ENCODE results near the gene GPR12. TPM values are rescaled to one million over a fixed set of nuclear protein-coding genes. Genes with fewer than 3 reads are reported as not detected.

Gene GPR12
- polyA plus RNA-seq, 4 donors, result 0.06 TPM; not detected in 3

- no peak for DNase-seq (ENCODE audit: low read depth in 4 of 4, low spot score in 2 of 4)
These were observed 54.2 kb downstream of the GPR12 start for GRCh38 chr13:26706381-26706780.

DNA sequence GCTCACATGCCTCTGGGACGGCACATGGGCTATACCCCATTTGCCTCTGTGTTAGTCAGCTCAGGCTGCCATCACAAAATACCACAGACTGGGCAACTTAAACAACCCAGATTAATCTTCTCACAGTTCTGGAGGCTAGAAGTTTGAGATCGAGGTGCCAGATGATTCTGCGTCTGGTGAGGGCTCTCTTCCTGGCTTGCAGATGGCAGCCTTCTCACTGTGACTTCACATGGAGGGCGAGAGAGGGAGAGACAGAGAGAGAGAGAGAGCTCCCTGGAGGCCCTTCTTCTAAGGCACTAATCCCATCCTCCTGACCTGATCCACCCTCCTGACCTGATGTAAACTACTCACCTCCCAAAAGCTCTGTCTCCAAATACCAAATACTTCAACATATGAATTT is 55.0 kb downstream of the GPR12 start:
- no peak for DNase-seq (ENCODE audit: low read depth in 4 of 4, low spot score in 2 of 4)

Other genes starting within 250 kb of the GPR12 start
- gene WASF3, start 203.1 kb downstream of the GPR12 start, polyA plus RNA-seq (ENCODE audit: insufficient read length in 4 of 4), result 10 to 100 TPM; 43.9 to 61.8 (median 51.4) TPM